DND-41 (cell line): ENCODE results near the gene MFSD2A.
"Not testable (repeated sequence)": the region's sequence is repeated elsewhere in the genome, so short reads cannot be mapped to it uniquely, and the experiment has no call there.

Experiments
- ATAC-seq: fragments of 200-7000 bp; cut with Tn5 transposase; 3 replicates; pipeline ENCODE4 v1.9.1; 2021; ENCODE audit warnings: low read depth; ENCODE audit not compliant: insufficient read depth
- DNase-seq: peaks from one replicate; pipeline ENCODE4 v3.0.0-alpha.2; 2020
- H2AFZ ChIP-seq: 2 replicates; pipeline ENCODE4 v1.6.0; 2012; ENCODE audit warnings: low read depth, low read length
- H3K27ac ChIP-seq: 2 replicates; pipeline ENCODE4 v1.5.1; 2012; ENCODE audit warnings: low read length, inconsistent platforms
- H3K27me3 ChIP-seq: fragments of 200-600 bp; sonication (generic); 2 replicates; pipeline ENCODE4 v1.6.0; 2012; ENCODE audit warnings: low read length, mild to moderate bottlenecking, inconsistent platforms; ENCODE audit not compliant: insufficient read depth, poor library complexity
- H3K36me3 ChIP-seq: 2 replicates; pipeline ENCODE4 v1.5.1; 2012; ENCODE audit warnings: low read length, inconsistent platforms; ENCODE audit not compliant: insufficient read depth
- H3K4me1 ChIP-seq: 2 replicates; pipeline ENCODE4 v1.5.1; 2012; ENCODE audit warnings: mild to moderate bottlenecking, low read length; ENCODE audit not compliant: insufficient read depth
- H3K4me2 ChIP-seq: 2 replicates; pipeline ENCODE4 v1.6.0; 2012; ENCODE audit warnings: mild to moderate bottlenecking, moderate library complexity, low read length, inconsistent platforms; ENCODE audit not compliant: insufficient read depth
- H3K4me3 ChIP-seq, 2 experiments: fragments of 200-600 bp in 1 of 2; shearing (Covaris generic) in 1 of 2; 2 replicates each; pipeline ENCODE4 v1.5.1; 2012 to 2016; ENCODE audit warnings: inconsistent platforms in 2 of 2, low read length in 2 of 2, mild to moderate bottlenecking in 2 of 2, low read depth in 1 of 2, moderate library complexity in 1 of 2
- H3K79me2 ChIP-seq: 2 replicates; pipeline ENCODE4 v1.6.0; 2012; ENCODE audit warnings: low read length, inconsistent platforms; ENCODE audit not compliant: insufficient read depth
- H3K9ac ChIP-seq: 2 replicates; pipeline ENCODE4 v1.6.0; 2012; ENCODE audit warnings: low read depth, mild to moderate bottlenecking, inconsistent platforms, low read length, moderate library complexity
- H3K9me3 ChIP-seq: 2 replicates; pipeline ENCODE4 v1.5.1; 2012; ENCODE audit warnings: low read length, moderate library complexity, mild to moderate bottlenecking, inconsistent platforms; ENCODE audit not compliant: insufficient read depth, severe bottlenecking
- H4K20me1 ChIP-seq: 2 replicates; pipeline ENCODE4 v1.6.0; 2012; ENCODE audit warnings: low read length; ENCODE audit not compliant: insufficient read depth
- EZH2 ChIP-seq: IDR thresholded peaks from 3 replicates; pipeline ENCODE4 v1.6.1; 2012; ENCODE audit warnings: borderline replicate concordance, low read depth, mild to moderate bottlenecking, moderate library complexity, low read length, inconsistent platforms; ENCODE audit not compliant: severe bottlenecking
- TF ChIP-seq, protein P1 (sequence below): IDR thresholded peaks from 2 replicates; pipeline ENCODE4 v1.5.1; 2012; ENCODE audit warnings: borderline replicate concordance, low read length, moderate library complexity, mild to moderate bottlenecking; ENCODE audit not compliant: poor library complexity, severe bottlenecking; ENCODE audit errors: extremely low read depth

The MFSD2A gene

DNA sequence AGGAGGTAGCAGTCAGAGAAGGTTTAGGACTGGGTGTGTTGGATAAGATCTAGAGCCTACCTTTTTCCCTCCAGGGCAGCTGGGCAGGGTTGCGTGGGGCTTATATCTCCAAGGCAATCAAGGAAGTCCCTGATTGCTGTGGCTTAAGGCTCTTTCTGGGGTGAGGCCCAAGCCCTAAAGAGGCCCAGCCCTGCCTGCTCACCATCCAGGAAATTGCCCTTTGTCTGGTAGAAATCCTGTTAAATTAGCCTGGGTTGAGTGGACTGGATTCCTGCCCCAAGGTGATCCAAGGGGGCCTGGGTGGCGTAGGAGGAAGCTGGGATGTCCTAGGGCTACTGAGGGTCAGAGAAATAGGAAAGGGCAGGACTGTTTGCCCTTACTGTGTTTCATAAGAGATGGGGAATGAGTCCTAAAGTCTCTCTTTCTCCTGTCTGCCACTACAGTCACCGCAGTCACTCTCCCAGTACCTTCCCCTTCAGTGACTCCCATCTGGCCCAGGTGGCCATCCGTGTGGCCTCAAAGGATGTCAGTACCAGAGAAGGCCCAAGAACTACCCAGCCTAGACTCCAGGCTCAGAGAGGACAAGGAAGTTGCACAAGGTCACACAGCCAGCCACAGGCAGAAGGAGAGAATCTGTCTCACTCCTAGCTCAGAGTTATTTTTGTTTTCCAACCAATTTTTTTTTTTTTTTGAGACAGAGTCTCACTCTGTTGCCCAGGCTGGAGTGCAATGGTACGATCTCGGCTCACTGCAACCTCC, 25.8 kb downstream of the MFSD2A start:
- no peak overlapping the region for H2AFZ ChIP-seq
- no peaks in the 10 kb centered on the region for H3K36me3 ChIP-seq
- no peaks in the 10 kb centered on the region for H3K9me3 ChIP-seq
- H3K4me2 ChIP-seq: no peak overlapping the region
- H3K9ac ChIP-seq: no peak overlapping the region
- H4K20me1 ChIP-seq: no peaks in the 10 kb centered on the region
- no peak for TF ChIP-seq EZH2
- TF ChIP-seq, protein P1, sequence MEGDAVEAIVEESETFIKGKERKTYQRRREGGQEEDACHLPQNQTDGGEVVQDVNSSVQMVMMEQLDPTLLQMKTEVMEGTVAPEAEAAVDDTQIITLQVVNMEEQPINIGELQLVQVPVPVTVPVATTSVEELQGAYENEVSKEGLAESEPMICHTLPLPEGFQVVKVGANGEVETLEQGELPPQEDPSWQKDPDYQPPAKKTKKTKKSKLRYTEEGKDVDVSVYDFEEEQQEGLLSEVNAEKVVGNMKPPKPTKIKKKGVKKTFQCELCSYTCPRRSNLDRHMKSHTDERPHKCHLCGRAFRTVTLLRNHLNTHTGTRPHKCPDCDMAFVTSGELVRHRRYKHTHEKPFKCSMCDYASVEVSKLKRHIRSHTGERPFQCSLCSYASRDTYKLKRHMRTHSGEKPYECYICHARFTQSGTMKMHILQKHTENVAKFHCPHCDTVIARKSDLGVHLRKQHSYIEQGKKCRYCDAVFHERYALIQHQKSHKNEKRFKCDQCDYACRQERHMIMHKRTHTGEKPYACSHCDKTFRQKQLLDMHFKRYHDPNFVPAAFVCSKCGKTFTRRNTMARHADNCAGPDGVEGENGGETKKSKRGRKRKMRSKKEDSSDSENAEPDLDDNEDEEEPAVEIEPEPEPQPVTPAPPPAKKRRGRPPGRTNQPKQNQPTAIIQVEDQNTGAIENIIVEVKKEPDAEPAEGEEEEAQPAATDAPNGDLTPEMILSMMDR: no peak
- H3K4me3 ChIP-seq: no peak overlapping the region
- no peaks in the 10 kb centered on the region for H3K79me2 ChIP-seq
- DNase-seq: no peak
- ATAC-seq: no peak
- H3K27me3 ChIP-seq: no peaks in the 10 kb centered on the region
- no peaks in the 10 kb centered on the region for H3K4me1 ChIP-seq
- no peak overlapping the region for H3K27ac ChIP-seq

DNA sequence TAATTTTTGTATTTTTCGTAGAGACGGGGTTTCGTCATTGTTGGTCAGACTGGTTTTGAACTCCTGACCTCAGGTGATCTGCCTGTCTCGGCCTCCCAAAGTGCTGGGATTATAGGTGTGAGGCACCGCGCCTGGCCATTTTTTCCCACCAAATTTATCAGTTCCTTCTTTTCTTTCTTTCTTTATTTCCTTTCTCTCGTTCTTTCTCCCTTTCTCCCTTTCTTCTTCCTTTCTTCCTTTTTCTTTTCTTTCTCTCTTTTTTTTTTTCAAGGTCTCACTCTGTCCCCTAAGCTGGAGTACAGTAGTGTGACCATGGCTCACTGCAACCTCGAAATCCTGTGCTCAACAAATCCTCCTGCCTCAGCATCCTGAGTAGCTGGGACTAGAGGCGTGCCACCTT, 26.4 kb downstream of the MFSD2A start:
- no peak for DNase-seq
- Histone ChIP-seq H3K27ac (no peak overlapping the region), H3K4me1 (no peaks in the 10 kb centered on the region), H3K4me3 (no peak overlapping the region), H3K9ac (no peak overlapping the region), H3K36me3 (no peaks in the 10 kb centered on the region), H3K79me2 (no peaks in the 10 kb centered on the region), H3K27me3 (no peaks in the 10 kb centered on the region), H2AFZ (no peak overlapping the region), H3K4me2 (no peak overlapping the region), H3K9me3 (no peaks in the 10 kb centered on the region), H4K20me1 (no peaks in the 10 kb centered on the region)
- TF ChIP-seq, protein P1: no peak
- no peak for TF ChIP-seq EZH2
- ATAC-seq: no peak

DNA sequence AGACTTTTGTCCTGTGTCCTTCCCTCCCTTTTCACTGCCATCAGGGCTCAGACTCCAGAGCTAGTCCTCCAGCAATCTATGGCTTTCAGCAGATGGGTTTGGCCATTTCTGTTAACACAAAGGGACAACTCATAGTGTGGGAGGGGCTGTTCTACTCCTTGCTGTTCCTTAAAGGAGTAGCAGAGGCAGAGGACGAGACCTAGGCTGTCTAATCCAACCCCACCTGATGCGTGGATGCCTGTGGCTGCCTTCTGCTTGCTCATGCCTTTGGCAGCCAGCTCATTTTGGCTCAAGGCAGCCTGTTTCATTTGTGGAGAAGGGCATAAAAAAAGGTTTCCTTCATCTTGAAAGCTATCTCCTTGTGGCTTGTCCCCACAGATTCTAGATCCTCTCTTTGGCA, 27.0 kb downstream of the MFSD2A start:
- Histone ChIP-seq H3K4me1 (no peaks in the 10 kb centered on the region), H2AFZ (no peak overlapping the region), H3K4me3 (no peak overlapping the region), H3K27me3 (no peaks in the 10 kb centered on the region), H3K79me2 (no peaks in the 10 kb centered on the region), H3K36me3 (no peaks in the 10 kb centered on the region), H3K27ac (no peak overlapping the region), H3K9me3 (no peaks in the 10 kb centered on the region), H3K9ac (no peak overlapping the region), H3K4me2 (no peak overlapping the region), H4K20me1 (no peaks in the 10 kb centered on the region)
- DNase-seq (no peak), ATAC-seq (no peak)
- TF ChIP-seq, protein P1: no peak
- TF ChIP-seq EZH2: no peak

DNA sequence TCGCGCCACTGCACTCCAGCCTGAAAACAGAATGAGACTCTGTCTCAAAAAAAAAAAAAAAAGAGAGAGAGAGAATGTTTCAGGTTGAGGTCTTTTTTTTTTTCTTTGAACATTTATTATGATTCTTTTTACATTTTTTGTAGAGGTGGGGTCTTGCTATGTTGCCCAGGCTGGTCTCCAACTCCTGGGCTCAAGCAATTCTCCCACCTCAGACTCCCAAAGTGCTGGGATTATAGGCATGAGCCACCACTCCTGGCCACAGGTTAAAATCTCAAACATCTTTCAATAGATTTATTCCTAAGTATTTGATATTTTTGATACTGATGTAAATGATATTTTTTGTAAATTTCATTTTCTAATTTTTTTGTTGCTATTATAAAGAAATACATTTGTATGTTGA, 29.5 kb downstream of the MFSD2A start:
- H4K20me1 ChIP-seq, H3K4me3 ChIP-seq, H3K36me3 ChIP-seq, H3K4me2 ChIP-seq, H3K79me2 ChIP-seq, H3K9me3 ChIP-seq, H3K9ac ChIP-seq, DNase-seq, H3K27me3 ChIP-seq, H3K4me1 ChIP-seq, H3K27ac ChIP-seq, ATAC-seq, H2AFZ ChIP-seq: not testable (repeated sequence)
